Erythroblast (primary cell): ENCODE data around the gene CROCC2.

Experiments
- GATA1 ChIP-seq: IDR thresholded peaks from 2 replicates; pipeline ENCODE4 v1.6.1; 2011; ENCODE audit warnings: low read depth, mild to moderate bottlenecking, control low read depth, low read length, moderate library complexity
- POLR2A ChIP-seq: IDR thresholded peaks from 2 replicates; pipeline ENCODE4 v1.6.1; 2011; ENCODE audit warnings: mild to moderate bottlenecking, low read length

GRCh38 chr2:240898731-240899467 is 7.2 kb upstream of the CROCC2 start:
- TF ChIP-seq POLR2A (no peak), GATA1 (no peak)
